ENCODE results near the gene SOAT2.

- TF ChIP-seq CTCF (IDR thresholded peaks at IDR 0.05) (no peak), POLR2A (IDR thresholded peaks at IDR 0.05) (no peak)
Observed at GRCh38 chr12:53055471-53056266, 47.6 kb upstream of the SOAT2 start.
